ENCODE data around the gene PBXIP1. TPM values are rescaled to one million over a fixed set of nuclear protein-coding genes. Genes with fewer than 3 reads are reported as not detected.

PBXIP1 gene
- total and polyA plus RNA-seq, 10 of the 15 experiments (the other 5 are each of a cell fraction or from before 2014, with no cell fraction given), result 0.63 to 25.6 (median 15.4) TPM

DNA sequence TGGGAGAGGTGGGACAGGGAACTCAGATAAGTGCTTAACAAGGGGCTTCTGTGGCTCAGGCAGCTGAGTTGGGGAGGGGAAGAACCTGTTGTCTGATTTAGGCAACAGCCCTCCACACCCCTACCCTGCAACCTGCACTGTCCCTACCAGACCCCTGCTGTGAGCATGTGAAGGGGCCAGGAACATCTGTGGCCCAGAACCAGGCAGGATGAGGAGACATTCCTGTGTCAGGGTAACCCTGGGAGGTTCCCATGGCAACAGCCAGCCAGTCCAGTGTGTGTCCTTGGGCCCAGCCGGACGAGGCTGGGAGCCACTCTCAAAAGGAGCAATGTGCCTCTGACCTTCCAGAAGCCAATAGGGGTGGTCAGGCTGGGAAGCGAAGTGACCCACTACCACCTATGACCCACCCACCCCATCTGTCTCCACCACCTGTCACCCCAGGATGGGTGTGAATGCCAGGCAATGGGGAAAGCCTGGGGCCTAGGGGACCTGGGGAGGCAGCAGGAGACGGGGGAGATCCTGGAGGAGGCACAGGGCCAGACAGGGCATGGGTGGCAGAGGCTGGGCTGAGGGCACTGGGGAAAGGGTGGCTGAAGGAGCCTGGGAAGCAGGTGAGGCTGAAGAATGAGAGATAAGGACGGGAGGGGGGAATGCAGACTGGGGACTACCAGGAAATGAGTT, 14.4 kb downstream of the PBXIP1 start:
- Histone ChIP-seq H2AFZ (ENCODE audit: control insufficient read depth, low read depth, low read length) (no peak overlapping the region), H3K36me3 (ENCODE audit: control insufficient read depth in 2 of 2, insufficient read depth in 2 of 2, low read length in 1 of 2) (peaks cover 2 to 3% of the 10 kb centered on the region in 2 experiments; a peak in 3 of 4 replicates), H4K20me1 (ENCODE audit: control insufficient read depth, insufficient read depth) (no peaks in the 10 kb centered on the region), H3K9me3 (replicated peaks; ENCODE audit: control insufficient read depth, insufficient read depth, low read length) (no peaks in the 10 kb centered on the region; the same call in 2 of the 3 replicates), H3K79me2 (ENCODE audit: control insufficient read depth, insufficient read depth, low read length) (peaks cover 51% of the 10 kb centered on the region), H3K4me1 (ENCODE audit: control insufficient read depth, insufficient read depth, low read length) (peaks cover 74% of the 10 kb centered on the region), H3K4me3 (peak overlapping the region; percentile 74), H3K4me2 (ENCODE audit: control insufficient read depth, insufficient read depth) (peak overlapping the region; percentile 100), H3K9ac (ENCODE audit: control insufficient read depth, insufficient read depth, low read length) (peak overlapping the region; percentile 98), H3K27ac (ENCODE audit: control insufficient read depth, insufficient read depth) (peak overlapping the region; percentile 100), H3K27me3 (replicated peaks in 1 of 2; ENCODE audit: control insufficient read depth in 2 of 2, insufficient read depth in 2 of 2, low read length in 1 of 2) (no peaks in the 10 kb centered on the region)
- ChIA-PET SMC1A (ENCODE audit: uncharacterized antibody, unreplicated experiment) (interaction anchor here (0.9 to 1.6 kb wide), 8 partner anchors 9 to 382 kb away, joined by 3 to 5 read pairs (median 4); no protein-coding TSS in a partner anchor), POLR2A (interaction anchor here (0.7 to 2.4 kb wide), 15 partner anchors 7 to 383 kb away, joined by 3 to 18 read pairs (median 4); partner anchors contain the start of genes FLAD1, PBXIP1, PYGO2 and SHC1), CTCF (interaction anchor here (1.2 to 2.8 kb wide), 5 partner anchors 10 to 382 kb away, joined by 4 to 16 read pairs (median 5); no protein-coding TSS in a partner anchor), RAD21 (ENCODE audit: unreplicated experiment) (interaction anchor here (0.8 to 2.2 kb wide), 11 partner anchors 58 to 273 kb away, joined by 3 to 15 read pairs (median 5); partner anchors contain the start of genes ADAM15 and KCNN3)
- ATAC-seq (peak; percentile 1; the same call in 1 of the 3 replicates), FAIRE-seq (no peak), DNase-seq (ENCODE audit: low read depth, low spot score) (no peak)
- no TSS peak for BruUV-seq (replicated peaks)
- intact Hi-C loops (cut with micrococcal nuclease; ENCODE audit: unreplicated experiment) (no loop called here), in situ Hi-C loops (cut with MboI) (no loop called here)
- WGBS (ENCODE audit: insufficient coverage, insufficient replicate concordance, low lambda C conversion rate, missing lambda C conversion rate), result 0% methylated on average over 5 of the region's 5 CpGs
- TF ChIP-seq, protein P1, sequence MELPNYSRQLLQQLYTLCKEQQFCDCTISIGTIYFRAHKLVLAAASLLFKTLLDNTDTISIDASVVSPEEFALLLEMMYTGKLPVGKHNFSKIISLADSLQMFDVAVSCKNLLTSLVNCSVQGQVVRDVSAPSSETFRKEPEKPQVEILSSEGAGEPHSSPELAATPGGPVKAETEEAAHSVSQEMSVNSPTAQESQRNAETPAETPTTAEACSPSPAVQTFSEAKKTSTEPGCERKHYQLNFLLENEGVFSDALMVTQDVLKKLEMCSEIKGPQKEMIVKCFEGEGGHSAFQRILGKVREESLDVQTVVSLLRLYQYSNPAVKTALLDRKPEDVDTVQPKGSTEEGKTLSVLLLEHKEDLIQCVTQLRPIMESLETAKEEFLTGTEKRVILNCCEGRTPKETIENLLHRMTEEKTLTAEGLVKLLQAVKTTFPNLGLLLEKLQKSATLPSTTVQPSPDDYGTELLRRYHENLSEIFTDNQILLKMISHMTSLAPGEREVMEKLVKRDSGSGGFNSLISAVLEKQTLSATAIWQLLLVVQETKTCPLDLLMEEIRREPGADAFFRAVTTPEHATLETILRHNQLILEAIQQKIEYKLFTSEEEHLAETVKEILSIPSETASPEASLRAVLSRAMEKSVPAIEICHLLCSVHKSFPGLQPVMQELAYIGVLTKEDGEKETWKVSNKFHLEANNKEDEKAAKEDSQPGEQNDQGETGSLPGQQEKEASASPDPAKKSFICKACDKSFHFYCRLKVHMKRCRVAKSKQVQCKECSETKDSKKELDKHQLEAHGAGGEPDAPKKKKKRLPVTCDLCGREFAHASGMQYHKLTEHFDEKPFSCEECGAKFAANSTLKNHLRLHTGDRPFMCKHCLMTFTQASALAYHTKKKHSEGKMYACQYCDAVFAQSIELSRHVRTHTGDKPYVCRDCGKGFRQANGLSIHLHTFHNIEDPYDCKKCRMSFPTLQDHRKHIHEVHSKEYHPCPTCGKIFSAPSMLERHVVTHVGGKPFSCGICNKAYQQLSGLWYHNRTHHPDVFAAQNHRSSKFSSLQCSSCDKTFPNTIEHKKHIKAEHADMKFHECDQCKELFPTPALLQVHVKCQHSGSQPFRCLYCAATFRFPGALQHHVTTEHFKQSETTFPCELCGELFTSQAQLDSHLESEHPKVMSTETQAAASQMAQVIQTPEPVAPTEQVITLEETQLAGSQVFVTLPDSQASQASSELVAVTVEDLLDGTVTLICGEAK (IDR thresholded peaks at IDR 0.05; ENCODE audit: borderline replicate concordance), result 0 out of 2 replicates have a peak, but pooled peaks have one; percentile 40
- TF ChIP-seq CREM (IDR thresholded peaks at IDR 0.05; ENCODE audit: low read depth), result no peak
- 0 out of 3 replicates have a peak, but pooled peaks have one; percentile 5 for TF ChIP-seq POU2F2 (IDR thresholded peaks at IDR 0.05; ENCODE audit: borderline replicate concordance, low read depth, low read length)
- TF ChIP-seq, protein P2, sequence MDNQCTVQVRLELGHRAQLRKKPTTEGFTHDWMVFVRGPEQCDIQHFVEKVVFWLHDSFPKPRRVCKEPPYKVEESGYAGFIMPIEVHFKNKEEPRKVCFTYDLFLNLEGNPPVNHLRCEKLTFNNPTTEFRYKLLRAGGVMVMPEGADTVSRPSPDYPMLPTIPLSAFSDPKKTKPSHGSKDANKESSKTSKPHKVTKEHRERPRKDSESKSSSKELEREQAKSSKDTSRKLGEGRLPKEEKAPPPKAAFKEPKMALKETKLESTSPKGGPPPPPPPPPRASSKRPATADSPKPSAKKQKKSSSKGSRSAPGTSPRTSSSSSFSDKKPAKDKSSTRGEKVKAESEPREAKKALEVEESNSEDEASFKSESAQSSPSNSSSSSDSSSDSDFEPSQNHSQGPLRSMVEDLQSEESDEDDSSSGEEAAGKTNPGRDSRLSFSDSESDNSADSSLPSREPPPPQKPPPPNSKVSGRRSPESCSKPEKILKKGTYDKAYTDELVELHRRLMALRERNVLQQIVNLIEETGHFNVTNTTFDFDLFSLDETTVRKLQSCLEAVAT (IDR thresholded peaks at IDR 0.05), result 0 out of 2 replicates have a peak, but pooled peaks have one; percentile 13
- peak; percentile 86 for TF ChIP-seq BMI1 (IDR thresholded peaks at IDR 0.05; ENCODE audit: borderline replicate concordance)
- TF ChIP-seq POLR2AphosphoS5 (IDR thresholded peaks at IDR 0.05; ENCODE audit: low read length), result peak; percentile 15; the same call in 1 of the 2 replicates
- TF ChIP-seq STAT3 (IDR thresholded peaks at IDR 0.05; ENCODE audit: low read depth, low read length), result no peak
- TF ChIP-seq POLR2A (IDR thresholded peaks at IDR 0.05; ENCODE audit: low read depth, low read length), result peak; percentile 64
- TF ChIP-seq HDGF (IDR thresholded peaks at IDR 0.05), result peak; percentile 69
- no peak for TF ChIP-seq MEF2A (IDR thresholded peaks at IDR 0.05; ENCODE audit: insufficient read depth, low read depth, low read length)
- 0 out of 2 replicates have a peak, but pooled peaks have one; percentile 41 for TF ChIP-seq LARP7 (IDR thresholded peaks at IDR 0.05)
- 0 out of 2 replicates have a peak, but pooled peaks have one; percentile 12 for TF ChIP-seq SMARCA5 (IDR thresholded peaks at IDR 0.05)
